ENCODE data around the gene PELI2.

The PELI2 gene

GRCh38 chr14:56175773-56176172, 57.6 kb downstream of the PELI2 start:
- DNase-seq, result no peak

- no peak for DNase-seq
These were observed 58.3 kb downstream of the PELI2 start for GRCh38 chr14:56176530-56176929.

- no peak for DNase-seq
These were observed 58.8 kb downstream of the PELI2 start for GRCh38 chr14:56177036-56177435.

DNA sequence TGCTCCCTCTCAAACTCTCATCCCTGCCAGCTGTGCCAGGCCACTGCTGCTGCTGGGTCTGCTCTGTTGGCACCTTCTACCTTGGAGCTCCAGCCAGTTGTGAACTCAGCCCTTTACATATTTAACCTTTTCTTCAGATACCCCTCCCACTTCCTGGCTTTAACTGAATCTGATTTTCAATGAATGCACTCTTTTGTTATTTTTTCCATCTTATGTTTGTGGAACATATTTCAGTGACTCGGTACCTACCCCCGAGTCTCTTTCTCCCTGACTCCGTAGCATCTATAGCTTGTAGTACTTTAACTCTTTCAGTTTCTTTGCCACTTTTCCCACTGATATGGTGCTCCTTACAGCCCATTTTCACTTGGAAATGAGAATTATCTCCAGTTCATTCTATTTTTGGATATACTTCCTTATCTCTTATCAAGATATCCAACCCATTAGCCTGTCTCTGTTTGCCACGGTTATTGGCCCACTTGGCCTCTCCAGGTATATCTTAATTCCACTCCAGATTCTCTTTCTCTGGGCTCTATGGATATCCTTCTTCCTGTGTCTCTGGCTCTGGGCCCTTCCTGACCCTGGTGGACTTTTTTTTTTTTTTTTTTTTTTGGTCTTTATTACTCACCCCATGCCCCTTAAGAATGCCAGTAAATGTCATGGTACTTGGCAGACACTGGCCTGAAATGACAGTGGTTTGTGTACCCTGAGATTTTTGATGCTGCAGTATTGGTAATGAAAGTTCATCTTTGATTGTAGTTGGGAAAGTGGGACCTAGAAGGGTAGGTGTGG, 62.7 kb downstream of the PELI2 start:
- no peak for DNase-seq

- peak in 1 of 2 experiments; percentile 9 for DNase-seq
These were observed 63.5 kb downstream of the PELI2 start for GRCh38 chr14:56181681-56182085.

GRCh38 chr14:56182410-56182809, 64.2 kb downstream of the PELI2 start:
- no peak for DNase-seq

DNA sequence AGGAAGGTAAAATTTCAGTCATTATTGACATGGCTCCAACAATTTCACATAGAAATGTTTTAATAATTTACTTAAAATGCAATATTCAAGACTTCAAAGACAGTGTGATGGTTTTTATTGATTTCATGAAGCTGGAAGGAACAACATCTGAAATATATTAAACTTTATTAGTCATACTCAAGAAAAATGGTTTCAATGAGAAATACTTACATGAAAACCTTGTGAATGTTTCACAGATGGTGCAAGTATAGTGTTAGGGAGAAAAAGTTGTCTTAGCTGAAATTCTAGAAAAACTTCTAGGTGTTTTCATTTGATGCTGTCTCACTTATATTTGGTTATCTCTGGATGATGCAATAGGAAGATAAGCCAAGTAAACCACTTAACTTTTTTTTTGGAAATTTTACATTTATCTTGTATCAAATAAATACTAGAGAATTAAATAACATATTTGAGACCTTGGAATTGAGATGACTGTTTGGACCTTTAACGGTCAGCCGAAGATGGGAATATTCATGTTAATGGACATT, 65.5 kb downstream of the PELI2 start:
- no peak for DNase-seq

GRCh38 chr14:56185992-56186391, 67.8 kb downstream of the PELI2 start:
- DNase-seq, result no peak

DNA sequence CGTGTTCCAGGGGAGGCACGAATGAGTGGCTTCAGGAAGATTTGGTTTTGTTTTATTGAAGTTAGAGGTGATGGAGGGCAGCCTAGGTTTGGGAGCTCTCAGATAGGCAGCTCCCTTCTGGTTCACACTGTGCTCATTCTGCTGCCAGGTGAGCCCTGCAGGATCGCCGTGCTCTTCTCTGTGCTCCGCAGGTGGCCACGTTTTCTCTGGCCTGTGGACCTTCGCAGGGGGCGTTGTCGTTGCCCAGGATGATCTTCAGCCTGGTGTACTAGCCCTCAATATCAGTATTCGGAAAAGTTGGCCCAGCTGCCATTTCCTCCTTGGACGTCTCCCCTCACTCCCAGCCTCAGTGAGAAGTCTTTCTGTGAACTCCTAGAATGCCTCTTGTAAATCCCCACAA, 69.5 kb downstream of the PELI2 start:
- DNase-seq, result no peak

- DNase-seq, result no peak
These were observed 71.1 kb downstream of the PELI2 start for GRCh38 chr14:56189307-56189706.

DNA sequence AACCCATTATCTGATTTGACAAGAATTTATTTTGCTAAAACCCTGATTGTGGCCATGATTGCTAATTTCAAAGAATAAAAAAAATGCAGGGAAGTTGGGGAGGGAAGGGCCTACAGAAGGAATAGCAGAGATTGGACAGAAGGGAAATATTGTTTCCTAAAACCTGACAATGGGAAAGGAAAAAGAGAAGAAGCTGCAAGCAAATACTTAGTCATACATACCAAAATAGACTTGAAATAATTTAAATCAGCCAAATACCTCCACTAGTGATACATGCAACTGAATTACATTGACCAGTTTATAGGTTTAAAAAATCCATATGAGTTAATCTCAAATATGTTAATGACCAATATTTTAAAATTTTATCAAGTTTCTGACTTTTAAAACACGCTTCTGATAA, 75.1 kb downstream of the PELI2 start:
- no peak for DNase-seq

DNA sequence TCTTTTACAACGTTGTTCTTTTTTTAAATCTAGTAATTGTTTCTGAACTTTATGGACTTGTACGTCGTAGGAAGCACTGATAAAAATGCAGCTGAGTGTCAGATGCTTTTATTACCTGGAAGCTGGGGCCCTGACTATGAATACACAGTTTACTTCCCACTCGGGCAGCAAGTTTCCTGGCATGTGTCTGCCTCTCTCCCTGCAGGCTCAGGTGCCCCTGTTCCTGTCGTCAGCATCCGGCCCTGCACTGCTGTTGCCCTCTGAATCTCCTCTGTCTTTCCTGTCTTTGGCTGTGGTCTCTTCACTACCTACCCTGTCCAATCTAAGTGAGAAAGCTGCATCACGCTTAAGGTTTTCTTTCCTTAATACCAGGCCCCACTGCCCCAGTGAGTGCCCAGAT, 75.8 kb downstream of the PELI2 start:
- no peak for DNase-seq

- DNase-seq, result no peak
These were observed 77.0 kb downstream of the PELI2 start for GRCh38 chr14:56195223-56195622.

DNA sequence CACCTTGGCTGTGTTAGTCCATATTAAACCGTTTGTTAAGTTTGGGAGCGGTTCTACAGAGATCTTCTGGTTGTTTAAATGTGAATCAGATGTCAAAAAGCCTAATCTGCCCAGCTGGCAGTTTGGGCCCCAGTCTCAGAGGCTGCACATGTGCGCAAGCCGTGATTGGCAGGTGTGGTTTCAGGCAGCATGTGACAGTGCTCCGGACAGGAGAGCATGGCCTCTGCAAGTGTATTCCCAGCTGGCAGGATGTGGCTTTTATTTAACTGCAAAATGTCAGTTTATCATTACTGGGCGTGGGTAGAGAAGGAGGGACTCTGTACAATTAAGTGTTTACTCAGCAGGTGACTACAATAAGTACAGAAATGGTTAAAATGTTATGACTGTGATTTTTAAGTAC, 77.5 kb downstream of the PELI2 start:
- DNase-seq, result no peak

GRCh38 chr14:56196274-56196673, 78.1 kb downstream of the PELI2 start:
- no peak for DNase-seq

DNA sequence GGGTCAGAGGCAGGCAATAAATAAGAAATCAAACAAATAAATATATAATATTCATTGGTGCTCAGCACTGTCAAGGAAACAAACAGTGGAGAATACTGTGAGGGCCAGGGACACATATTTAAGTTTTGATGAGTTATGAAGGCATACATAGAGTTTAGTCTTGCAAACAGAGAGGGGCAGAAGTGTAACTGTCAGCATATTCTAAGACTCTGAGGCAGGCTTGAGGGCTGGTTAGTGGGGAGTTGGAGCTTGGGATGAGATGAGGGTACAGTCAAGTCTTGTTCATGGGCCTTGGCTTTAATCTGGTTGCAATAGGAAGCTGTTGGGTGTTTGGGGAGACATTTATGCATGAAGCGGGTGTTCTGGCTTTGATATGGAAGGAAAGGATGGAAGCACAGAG, 78.9 kb downstream of the PELI2 start:
- no peak for DNase-seq

GRCh38 chr14:56198438-56198837, 80.2 kb downstream of the PELI2 start:
- DNase-seq, result no peak

GRCh38 chr14:56199095-56199981, 81.1 kb downstream of the PELI2 start:
- no peak for DNase-seq

DNA sequence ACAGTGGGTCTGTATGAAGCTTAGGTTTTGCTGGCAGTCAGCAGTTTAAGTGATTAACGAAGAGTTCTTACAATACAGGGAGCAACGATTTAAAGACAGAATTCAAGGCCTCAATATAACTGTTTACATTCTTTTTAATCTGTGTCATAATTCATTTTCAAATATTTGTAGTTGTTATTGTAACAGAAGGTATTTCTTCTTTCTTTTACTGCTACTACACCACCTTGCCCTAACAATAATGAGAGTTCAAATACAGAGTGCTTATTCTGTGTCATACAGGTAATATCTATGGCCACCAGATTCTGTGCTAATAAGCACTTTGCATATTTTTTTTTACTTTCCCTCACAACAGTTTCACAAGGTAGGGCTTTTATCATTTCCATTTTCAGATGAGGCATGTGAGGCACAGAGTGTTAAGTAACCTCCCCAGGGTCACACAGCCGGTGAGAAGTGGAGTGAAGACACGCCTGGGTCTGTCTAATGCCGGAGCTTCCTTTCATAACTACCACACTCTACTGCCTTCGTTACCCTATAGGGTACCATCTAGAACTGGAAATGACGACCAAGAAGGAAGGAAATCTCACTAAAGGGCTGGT, 81.9 kb downstream of the PELI2 start:
- no peak for DNase-seq

DNA sequence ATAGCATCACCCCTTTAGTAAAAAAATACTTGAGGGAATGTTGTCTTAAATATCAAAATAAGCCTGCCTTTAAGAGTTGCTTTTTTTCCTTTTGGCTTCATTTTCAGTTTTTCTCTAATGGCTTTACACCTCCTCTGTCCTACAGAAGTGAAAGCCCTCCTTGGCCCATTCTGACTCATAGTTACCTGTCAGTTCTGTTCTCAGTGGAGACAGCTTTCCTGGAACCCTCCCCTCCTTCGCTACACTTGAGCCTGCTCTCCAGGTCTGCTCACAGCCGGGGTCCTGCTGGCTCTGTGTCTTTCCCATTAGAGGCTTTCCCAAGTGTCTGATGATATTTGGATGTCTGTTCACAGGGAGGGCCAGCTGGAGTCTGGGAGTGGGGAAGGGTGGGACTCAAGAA, 84.0 kb downstream of the PELI2 start:
- no peak for DNase-seq

DNA sequence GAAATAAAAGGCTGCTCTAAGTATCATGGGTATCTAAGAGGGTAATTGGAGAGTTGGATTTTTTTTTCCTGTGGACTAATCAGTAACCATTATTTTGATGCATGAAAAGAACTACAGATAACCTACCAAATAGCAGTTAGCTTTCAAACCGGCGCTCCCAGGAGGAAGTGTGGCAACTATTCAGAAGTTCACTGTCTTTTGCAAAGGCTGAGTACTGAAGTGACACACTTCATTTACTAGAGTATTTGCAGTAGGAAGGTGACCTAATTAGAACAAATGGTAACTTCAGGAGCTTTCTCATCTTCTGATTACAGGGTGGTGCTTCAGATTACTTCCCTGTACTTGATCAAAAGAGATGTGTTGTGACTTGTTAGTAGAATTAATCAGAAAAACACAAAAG, 87.7 kb downstream of the PELI2 start:
- DNase-seq, result no peak

GRCh38 chr14:56206596-56206995, 88.4 kb downstream of the PELI2 start:
- no peak for DNase-seq

DNA sequence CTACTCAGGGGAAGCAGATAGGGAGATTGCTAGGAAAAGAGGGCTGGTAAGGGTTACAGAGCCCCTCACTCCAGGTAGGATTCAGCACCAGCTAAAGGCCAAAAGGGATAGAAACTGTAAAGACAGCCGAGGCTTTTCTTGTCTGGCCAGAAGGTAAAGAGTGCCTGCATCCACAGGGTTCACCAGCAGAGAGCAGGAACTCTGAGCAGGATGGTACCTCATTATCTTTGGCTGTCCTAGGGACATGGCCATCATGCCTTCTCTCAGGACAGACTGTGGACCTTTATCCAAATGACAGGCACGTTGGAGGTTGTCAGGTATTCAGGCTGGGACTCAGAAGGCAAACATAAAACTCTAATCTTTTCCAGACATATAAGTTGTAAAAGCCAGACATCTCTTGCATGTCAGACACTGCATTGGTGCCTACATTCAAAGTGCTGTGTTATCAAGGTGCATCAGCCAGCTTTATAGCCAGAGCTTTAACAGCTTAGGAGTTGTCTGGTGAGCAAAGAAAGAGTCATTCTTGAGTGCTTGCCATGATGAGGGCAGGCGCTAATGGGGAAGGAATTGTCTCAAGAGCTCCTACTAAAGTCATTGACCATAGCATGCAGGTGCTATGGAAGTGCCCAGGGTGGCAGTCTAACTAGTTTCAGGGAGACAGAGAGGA, 89.5 kb downstream of the PELI2 start:
- DNase-seq, result no peak
